Activated T-helper 2 cell treated with anti-CD3 and anti-CD28 coated beads, Interferon-gamma antibody, Interleukin-2, Interleukin-4, amounts not matched to agents 10 μg/mL and 5 μg/mL and 100 μg/mL, durations not matched to agents 14 hours and 24 hours and 36 hours (primary cell): ENCODE results near the gene ZNF19. TPM values are rescaled to one million over a fixed set of nuclear protein-coding genes. Genes with fewer than 3 reads are reported as not detected.

Experiments used
- DNase-seq: peaks from one replicate; pipeline ENCODE4 v3.0.0; 2021; ENCODE audit warnings: low spot score
- H3K27ac Mint-ChIP-seq: one replicate; pipeline ENCODE4 v1.8.0; 2021; ENCODE audit warnings: mixed read lengths
- H3K27me3 Mint-ChIP-seq: one replicate; pipeline ENCODE4 v1.8.0; 2021; ENCODE audit warnings: low read depth, mixed read lengths
- H3K36me3 Mint-ChIP-seq: one replicate; pipeline ENCODE4 v1.8.0; 2021; ENCODE audit warnings: low read depth, mixed read lengths
- H3K4me1 Mint-ChIP-seq: one replicate; pipeline ENCODE4 v1.8.0; 2021; ENCODE audit warnings: low read depth, mixed read lengths
- H3K4me3 Mint-ChIP-seq: one replicate; pipeline ENCODE4 v1.8.0; 2021; ENCODE audit warnings: low read depth, mild to moderate bottlenecking, moderate library complexity, mixed read lengths
- H3K9me3 Mint-ChIP-seq: one replicate; pipeline ENCODE4 v1.8.0; 2021; ENCODE audit warnings: mixed read lengths
- intact Hi-C: fragments of 100-400 bp; cut with micrococcal nuclease; formaldehyde crosslinking; loops from one replicate; pipeline ENCODE4 v1.15.1; 2023
- total RNA-seq: library from RNA; stranded (reverse); gene quantifications from 2 replicates; pipeline ENCODE4 v1.2.3, GENCODE V29; 2022

Gene ZNF19
- total RNA-seq, 1 donor from 2014 or later = 2.1 TPM

- Mint-ChIP-seq H3K9me3 (no peaks in the 10 kb centered on the region), H3K4me1 (peaks cover 3% of the 10 kb centered on the region), H3K36me3 (no peaks in the 10 kb centered on the region), H3K27me3 (peaks cover 19% of the 10 kb centered on the region), H3K27ac (no peak overlapping the region), H3K4me3 (no peak overlapping the region)
- no peak for DNase-seq
- intact Hi-C loops = no loop called here
Observed at GRCh38 chr16:71430744-71431143, 58.4 kb downstream of the ZNF19 start.

DNA sequence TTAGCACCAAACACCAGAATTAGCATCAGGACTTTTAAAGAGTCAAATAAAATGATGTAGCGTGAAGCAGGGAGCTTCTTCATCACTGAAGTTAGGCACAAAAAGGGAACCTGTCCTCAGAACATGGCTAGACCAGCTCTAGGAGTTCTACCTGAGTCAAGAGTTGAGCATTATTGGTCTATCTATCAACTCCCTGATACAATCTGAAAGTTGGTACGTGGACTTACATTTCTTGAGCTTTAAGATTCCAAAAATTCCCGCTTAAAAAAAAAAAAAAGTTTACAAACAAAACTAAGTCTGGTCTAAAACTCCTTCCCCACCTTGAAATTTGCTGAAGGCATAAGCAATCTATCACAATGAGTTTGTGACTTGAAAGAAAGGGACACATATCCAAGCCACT is 59.5 kb downstream of the ZNF19 start:
- Mint-ChIP-seq H3K27me3 (peaks cover 29% of the 10 kb centered on the region), H3K9me3 (no peaks in the 10 kb centered on the region), H3K36me3 (no peaks in the 10 kb centered on the region), H3K4me1 (peaks cover 3% of the 10 kb centered on the region), H3K27ac (no peak overlapping the region), H3K4me3 (no peak overlapping the region)
- DNase-seq = no peak
- intact Hi-C loops = no loop called here

DNA sequence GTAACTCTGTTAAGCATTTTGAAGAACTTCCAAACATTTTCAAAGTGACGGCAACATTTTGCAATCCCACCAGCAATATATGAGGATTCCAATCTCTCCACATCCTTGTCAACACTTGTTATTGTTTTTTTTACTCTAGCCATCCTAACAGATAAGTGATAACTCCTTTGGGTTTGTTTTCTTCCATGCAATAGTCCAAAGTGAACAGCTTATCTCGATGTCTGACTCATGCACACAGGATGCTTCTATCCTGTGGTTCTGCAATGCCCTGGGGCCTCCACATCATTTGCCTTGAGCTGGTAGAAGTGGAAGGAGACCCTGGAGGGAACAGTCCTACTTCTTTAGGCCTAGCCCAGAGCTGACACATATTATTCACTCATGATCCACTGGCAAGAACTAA is 60.2 kb downstream of the ZNF19 start:
- Mint-ChIP-seq H3K9me3 (no peaks in the 10 kb centered on the region), H3K27me3 (peaks cover 34% of the 10 kb centered on the region)
- intact Hi-C loops = no loop called here

DNA sequence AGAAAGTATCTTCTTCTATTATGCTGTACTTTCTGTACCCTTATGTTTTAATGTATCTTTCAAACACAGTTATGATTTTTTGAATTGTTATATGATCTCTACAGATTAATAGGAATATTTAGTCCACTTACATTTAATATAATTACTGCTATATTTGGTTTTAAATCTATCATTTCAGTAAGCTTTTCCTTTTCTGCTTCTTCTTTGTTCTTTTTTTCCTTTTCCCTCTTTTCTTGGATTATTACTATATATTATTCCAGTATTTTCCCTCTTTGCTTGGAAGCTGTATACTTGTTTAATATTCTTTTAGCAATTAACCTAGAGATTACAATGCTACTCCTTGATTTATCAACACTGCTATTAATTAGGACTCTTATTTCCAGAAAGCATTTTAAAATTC is 60.7 kb downstream of the ZNF19 start:
- H3K36me3 Mint-ChIP-seq = no peaks in the 10 kb centered on the region
- H3K27ac Mint-ChIP-seq = no peak overlapping the region
- H3K4me1 Mint-ChIP-seq = peaks cover 3% of the 10 kb centered on the region
- H3K27me3 Mint-ChIP-seq = peaks cover 34% of the 10 kb centered on the region
- no peaks in the 10 kb centered on the region for H3K9me3 Mint-ChIP-seq
- intact Hi-C loops = no loop called here
- DNase-seq = no peak
- H3K4me3 Mint-ChIP-seq = no peak overlapping the region

More for the DNA sequence above, 60.2 kb downstream of the ZNF19 start:
- H3K27ac Mint-ChIP-seq = no peak overlapping the region
- no peak for DNase-seq
- H3K36me3 Mint-ChIP-seq = no peaks in the 10 kb centered on the region
- H3K4me1 Mint-ChIP-seq = peaks cover 3% of the 10 kb centered on the region
- H3K4me3 Mint-ChIP-seq = no peak overlapping the region

- Mint-ChIP-seq H3K27me3 (peaks cover 34% of the 10 kb centered on the region), H3K27ac (no peak overlapping the region), H3K4me1 (peaks cover 3% of the 10 kb centered on the region), H3K4me3 (no peak overlapping the region), H3K9me3 (no peaks in the 10 kb centered on the region), H3K36me3 (no peaks in the 10 kb centered on the region)
- intact Hi-C loops = no loop called here
- no peak for DNase-seq
Observed at GRCh38 chr16:71426880-71427615, 62.1 kb downstream of the ZNF19 start.

GRCh38 chr16:71426069-71426879 is 62.9 kb downstream of the ZNF19 start:
- H3K27me3 Mint-ChIP-seq = peaks cover 34% of the 10 kb centered on the region
- DNase-seq = no peak
- H3K36me3 Mint-ChIP-seq = no peaks in the 10 kb centered on the region
- H3K4me3 Mint-ChIP-seq = no peak overlapping the region
- H3K9me3 Mint-ChIP-seq = no peaks in the 10 kb centered on the region
- intact Hi-C loops = no loop called here
- H3K4me1 Mint-ChIP-seq = peaks cover 3% of the 10 kb centered on the region
- H3K27ac Mint-ChIP-seq = no peak overlapping the region

DNA sequence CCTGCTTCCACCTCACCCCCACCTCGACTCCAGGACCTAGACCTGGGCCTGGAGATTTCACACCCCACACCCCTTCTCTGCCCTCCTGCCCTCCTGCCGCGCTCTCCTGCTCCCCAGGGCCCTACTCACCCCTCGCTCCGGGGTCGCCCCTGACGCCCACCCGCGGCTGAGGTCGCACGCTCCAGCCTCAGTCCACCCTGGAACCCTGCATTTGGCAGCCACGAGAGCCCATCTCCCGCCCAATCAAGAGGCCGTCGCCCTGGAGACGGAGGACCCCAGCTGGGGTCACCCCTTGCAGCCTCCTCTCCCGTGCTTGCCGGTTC is 63.4 kb downstream of the ZNF19 start:
- intact Hi-C loops = no loop called here
- H3K36me3 Mint-ChIP-seq = no peaks in the 10 kb centered on the region

GRCh38 chr16:71424626-71425025 is 64.5 kb downstream of the ZNF19 start:
- H3K4me1 Mint-ChIP-seq = peaks cover 3% of the 10 kb centered on the region
- no peaks in the 10 kb centered on the region for H3K9me3 Mint-ChIP-seq
- H3K27ac Mint-ChIP-seq = no peak overlapping the region
- no peaks in the 10 kb centered on the region for H3K36me3 Mint-ChIP-seq
- no peak overlapping the region for H3K4me3 Mint-ChIP-seq
- H3K27me3 Mint-ChIP-seq = peaks cover 34% of the 10 kb centered on the region
- DNase-seq = no peak
- intact Hi-C loops = no loop called here

More for the DNA sequence above, 63.4 kb downstream of the ZNF19 start:
- Mint-ChIP-seq H3K27ac (no peak overlapping the region), H3K9me3 (no peaks in the 10 kb centered on the region), H3K4me3 (no peak overlapping the region), H3K4me1 (peaks cover 3% of the 10 kb centered on the region), H3K27me3 (peaks cover 34% of the 10 kb centered on the region)
- no peak for DNase-seq

GRCh38 chr16:71423865-71424264 is 65.3 kb downstream of the ZNF19 start:
- intact Hi-C loops = no loop called here
- H3K4me1 Mint-ChIP-seq = peaks cover 3% of the 10 kb centered on the region
- no peak overlapping the region for H3K4me3 Mint-ChIP-seq
- H3K27ac Mint-ChIP-seq = no peak overlapping the region
- peaks cover 32% of the 10 kb centered on the region for H3K27me3 Mint-ChIP-seq
- no peak for DNase-seq
- H3K36me3 Mint-ChIP-seq = no peaks in the 10 kb centered on the region
- H3K9me3 Mint-ChIP-seq = no peaks in the 10 kb centered on the region

Other genes with a start within 250 kb of the ZNF19 start
- gene CMTR2, start 199.9 kb downstream of the ZNF19 start, total RNA-seq = 17.1 and 19.6 TPM in 2 replicates
- not detected in 2 replicates for gene CALB2, start 130.6 kb downstream of the ZNF19 start, total RNA-seq
- not detected in 2 replicates for gene TLE7, start 47.3 kb downstream of the ZNF19 start, total RNA-seq
- gene ZNF23, start 27.1 kb downstream of the ZNF19 start, total RNA-seq = 4.9 and 6.0 TPM in 2 replicates
- gene CHST4, start 37.1 kb upstream of the ZNF19 start, total RNA-seq = 0.09 TPM in 1 of 2 replicates, not detected in the other
- gene TAT, start 87.8 kb upstream of the ZNF19 start, total RNA-seq = not detected in 2 replicates
- gene MARVELD3, start 136.9 kb upstream of the ZNF19 start, total RNA-seq = not detected in 2 replicates
- gene PHLPP2, start 235.4 kb upstream of the ZNF19 start, total RNA-seq = 15.8 and 16.1 TPM in 2 replicates